ENCODE data around the gene AK4. TPM values are rescaled to one million over a fixed set of nuclear protein-coding genes. Genes with fewer than 3 reads are reported as not detected.

Gene AK4
- polyA plus RNA-seq, 2 of the 4 experiments (the other 2 are of a cell fraction): 10.6 to 25.9 TPM

DNA sequence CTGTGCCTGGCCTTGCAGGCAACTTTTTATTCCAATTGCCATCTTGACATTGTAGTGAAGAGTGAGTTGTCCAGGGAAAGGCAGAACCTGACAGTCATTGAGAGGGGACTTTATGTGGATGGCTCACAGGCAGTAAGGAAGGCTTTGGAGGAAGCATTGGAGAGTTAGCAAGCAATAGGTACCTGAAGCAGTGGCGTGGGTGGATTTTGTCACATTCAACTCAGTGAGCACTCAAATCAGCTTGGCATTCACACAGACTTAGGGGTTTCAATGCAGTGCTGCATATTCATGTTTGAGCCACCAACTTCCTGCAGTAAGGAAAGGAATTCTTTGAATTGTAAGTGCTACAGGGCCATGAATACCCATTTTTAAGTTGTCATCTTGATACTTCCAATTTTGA, 69.0 kb downstream of the AK4 start:
- no peak overlapping the region for H3K4me3 ChIP-seq
- WGBS (ENCODE audit: missing lambda C conversion rate): 85% methylated on average over 1 of the region's 1 CpG
- ATAC-seq (no peak), DNase-seq (ENCODE audit: low read depth in 1 of 2, low spot score in 1 of 2) (no peak), FAIRE-seq (no peak)
- ChIA-PET CTCF (interaction anchor here (1.2 to 5.5 kb wide), 2 partner anchors 8 to 469 kb away, joined by 6 to 33 read pairs; no protein-coding TSS in a partner anchor), POLR2A (no interaction called here)
- TF ChIP-seq HES2 (IDR thresholded peaks at IDR 0.05): no peak
- no peak for TF ChIP-seq POLR2A (IDR thresholded peaks at IDR 0.05; ENCODE audit: low read length)
- TF ChIP-seq CBX8 (IDR thresholded peaks at IDR 0.05): no peak
- TF ChIP-seq, protein P1, sequence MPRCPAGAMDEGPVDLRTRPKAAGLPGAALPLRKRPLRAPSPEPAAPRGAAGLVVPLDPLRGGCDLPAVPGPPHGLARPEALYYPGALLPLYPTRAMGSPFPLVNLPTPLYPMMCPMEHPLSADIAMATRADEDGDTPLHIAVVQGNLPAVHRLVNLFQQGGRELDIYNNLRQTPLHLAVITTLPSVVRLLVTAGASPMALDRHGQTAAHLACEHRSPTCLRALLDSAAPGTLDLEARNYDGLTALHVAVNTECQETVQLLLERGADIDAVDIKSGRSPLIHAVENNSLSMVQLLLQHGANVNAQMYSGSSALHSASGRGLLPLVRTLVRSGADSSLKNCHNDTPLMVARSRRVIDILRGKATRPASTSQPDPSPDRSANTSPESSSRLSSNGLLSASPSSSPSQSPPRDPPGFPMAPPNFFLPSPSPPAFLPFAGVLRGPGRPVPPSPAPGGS (IDR thresholded peaks at IDR 0.05): no peak
- no peak for TF ChIP-seq PHF8 (IDR thresholded peaks at IDR 0.05; ENCODE audit: borderline replicate concordance, low read depth)
- no peak for TF ChIP-seq FOXS1 (CRISPR knock-in tag; IDR thresholded peaks at IDR 0.05)
- TF ChIP-seq, protein P2, sequence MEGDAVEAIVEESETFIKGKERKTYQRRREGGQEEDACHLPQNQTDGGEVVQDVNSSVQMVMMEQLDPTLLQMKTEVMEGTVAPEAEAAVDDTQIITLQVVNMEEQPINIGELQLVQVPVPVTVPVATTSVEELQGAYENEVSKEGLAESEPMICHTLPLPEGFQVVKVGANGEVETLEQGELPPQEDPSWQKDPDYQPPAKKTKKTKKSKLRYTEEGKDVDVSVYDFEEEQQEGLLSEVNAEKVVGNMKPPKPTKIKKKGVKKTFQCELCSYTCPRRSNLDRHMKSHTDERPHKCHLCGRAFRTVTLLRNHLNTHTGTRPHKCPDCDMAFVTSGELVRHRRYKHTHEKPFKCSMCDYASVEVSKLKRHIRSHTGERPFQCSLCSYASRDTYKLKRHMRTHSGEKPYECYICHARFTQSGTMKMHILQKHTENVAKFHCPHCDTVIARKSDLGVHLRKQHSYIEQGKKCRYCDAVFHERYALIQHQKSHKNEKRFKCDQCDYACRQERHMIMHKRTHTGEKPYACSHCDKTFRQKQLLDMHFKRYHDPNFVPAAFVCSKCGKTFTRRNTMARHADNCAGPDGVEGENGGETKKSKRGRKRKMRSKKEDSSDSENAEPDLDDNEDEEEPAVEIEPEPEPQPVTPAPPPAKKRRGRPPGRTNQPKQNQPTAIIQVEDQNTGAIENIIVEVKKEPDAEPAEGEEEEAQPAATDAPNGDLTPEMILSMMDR (IDR thresholded peaks at IDR 0.05): no peak
- TF ChIP-seq HEYL (CRISPR knock-in tag; IDR thresholded peaks at IDR 0.05): no peak
- no peak for TF ChIP-seq ZC3H11A (IDR thresholded peaks at IDR 0.05)
- no peak for TF ChIP-seq RNF2 (IDR thresholded peaks at IDR 0.05; ENCODE audit: borderline replicate concordance, low read depth)
- TF ChIP-seq MAZ (IDR thresholded peaks at IDR 0.05; ENCODE audit: borderline replicate concordance, low read depth, low read length): no peak
- TF ChIP-seq HOXB5 (CRISPR knock-in tag; IDR thresholded peaks at IDR 0.05): no peak
- no peak for TF ChIP-seq MAX (IDR thresholded peaks at IDR 0.05)
- no peak for TF ChIP-seq HOXA7 (CRISPR knock-in tag; IDR thresholded peaks at IDR 0.05)
- TF ChIP-seq ATOH8 (CRISPR knock-in tag; IDR thresholded peaks at IDR 0.05; ENCODE audit: low read depth): no peak
- no peak for TF ChIP-seq KDM5A (IDR thresholded peaks at IDR 0.05)
- no peak for TF ChIP-seq FOSB (CRISPR knock-in tag; IDR thresholded peaks at IDR 0.05)
- no peaks in the 10 kb centered on the region for H3K4me1 ChIP-seq
- H3K4me2 ChIP-seq: no peak overlapping the region
- H3K27ac ChIP-seq: no peak overlapping the region
- H3K9me3 ChIP-seq: no peaks in the 10 kb centered on the region

- no peaks in the 10 kb centered on the region for H3K9me3 ChIP-seq
- H3K4me1 ChIP-seq: no peaks in the 10 kb centered on the region
- 81% methylated on average over 10 of the region's 10 CpGs for WGBS (ENCODE audit: missing lambda C conversion rate)
- DNase-seq (ENCODE audit: low read depth in 1 of 2, low spot score in 1 of 2) (no peak), FAIRE-seq (no peak), ATAC-seq (no peak)
- ChIA-PET CTCF (interaction anchor here (1.6 to 4.6 kb wide), 2 partner anchors 8 to 13 kb away, joined by 4 to 16 read pairs; no protein-coding TSS in a partner anchor), POLR2A (no interaction called here)
- H3K4me3 ChIP-seq: no peak overlapping the region
- TF ChIP-seq EHF (CRISPR knock-in tag; IDR thresholded peaks at IDR 0.05) (no peak), GATA3 (IDR thresholded peaks at IDR 0.05; ENCODE audit: borderline replicate concordance) (no peak), CBX8 (IDR thresholded peaks at IDR 0.05) (no peak), NFE2L2 (conservative IDR thresholded peaks at IDR 0.05; ENCODE audit: low read length) (no peak), RNF2 (IDR thresholded peaks at IDR 0.05; ENCODE audit: borderline replicate concordance, low read depth) (no peak), ZSCAN20 (CRISPR knock-in tag; IDR thresholded peaks at IDR 0.05) (no peak), CBX2 (IDR thresholded peaks at IDR 0.05; ENCODE audit: borderline replicate concordance, low read depth) (no peak), HOXB13 (CRISPR knock-in tag; IDR thresholded peaks at IDR 0.05; ENCODE audit: low read depth) (no peak)
- no peak overlapping the region for H3K27ac ChIP-seq
- H3K4me2 ChIP-seq: no peak overlapping the region
Observed at GRCh38 chr1:65221638-65222339, 73.8 kb downstream of the AK4 start.
